Placental pericyte (primary cell): ENCODE measurements around the gene CDK17. TPM values are rescaled to one million over a fixed set of nuclear protein-coding genes. Genes with fewer than 3 reads are reported as not detected.
A peak's percentile ranks its signal among the peaks of the same experiment; 100 is the strongest.

Experiments used
- small RNA-seq: library from RNA; depleted of rRNA; stranded (forward); fragments of <200 nt; gene quantifications from one replicate; pipeline ENCODE3, GENCODE V24; 2012; ENCODE audit warnings: low replicate concordance
- total RNA-seq: library from RNA; depleted of rRNA; stranded (reverse); fragments of >200 nt; gene quantifications from 2 replicates; pipeline ENCODE4 v1.2.3, GENCODE V29; 2012

The CDK17 gene
- total RNA-seq: 105 and 272 TPM in 2 replicates

DNA sequence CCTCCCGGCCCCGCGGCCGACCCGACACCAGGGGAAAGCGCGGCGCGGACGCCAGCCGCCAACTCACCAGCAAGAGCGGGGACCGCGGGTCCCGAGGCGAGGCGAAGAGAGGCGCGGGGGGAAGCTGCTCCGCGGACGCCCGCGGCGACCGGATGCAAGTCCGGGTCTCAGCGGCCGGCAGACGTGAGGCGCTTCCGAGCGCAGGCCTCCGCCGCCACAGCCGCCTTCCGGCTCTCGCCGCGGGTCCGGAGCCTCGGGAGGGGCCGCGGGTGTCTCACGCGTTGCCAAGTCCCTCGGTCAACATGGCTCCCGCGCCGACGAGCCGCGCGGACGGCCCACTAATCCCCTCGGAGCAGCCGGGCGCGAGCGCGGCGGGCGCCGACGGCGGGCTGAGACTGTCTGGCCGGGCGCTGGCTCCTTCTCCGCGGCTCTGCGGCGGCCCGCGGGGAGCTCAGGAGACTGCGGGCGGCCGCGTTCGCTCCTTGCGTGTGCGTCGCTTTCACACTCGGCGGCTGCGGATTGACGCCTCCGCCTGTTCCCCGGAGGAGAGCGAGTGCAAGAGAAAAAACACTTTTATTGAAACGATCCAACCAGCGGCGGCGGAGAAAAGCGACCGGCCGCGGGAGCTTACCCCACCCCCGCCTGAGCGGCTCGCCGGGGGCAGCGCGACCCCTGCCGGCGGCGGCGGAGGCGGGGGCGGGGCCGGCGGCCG is at the start of gene CDK17:
CDK17 (minus strand) TSS at position 521 of the 712 bp plus-strand sequence. CDS start 65,603 bp downstream, outside the sequence.

Small RNAs within 50 kb of the gene (small RNA-seq; reads per million reads assigned to genes)
- gene RN7SKP11 (2.2 reads per million, percentile 71 among the genes with 10 or more reads in this experiment), gene RNU4-24P (not detected)

Other genes starting within 250 kb of the CDK17 start
- gene ELK3, start 206.1 kb downstream of the CDK17 start, total RNA-seq: 14.4 and 52.5 TPM in 2 replicates
- gene CFAP54, start 89.1 kb upstream of the CDK17 start, total RNA-seq: 2.2 and 4.6 TPM in 2 replicates